A673 (cell line): ENCODE data around the gene OR6K2.

Experiments
- CTCF ChIP-seq: fragments of 300-800, 200-600 bp; sonication (generic); conservative IDR thresholded peaks from 2 replicates; pipeline ENCODE4 v1.5.1; 2017; ENCODE audit warnings: low read depth, mild to moderate bottlenecking, antibody characterized with exemption, low read length, moderate library complexity, mixed read lengths
- EZH2 ChIP-seq: fragments of 200-600 bp; sonication (generic); IDR thresholded peaks from 2 replicates; pipeline ENCODE4 v1.6.1; 2017; ENCODE audit warnings: borderline replicate concordance, low read depth, mild to moderate bottlenecking, mixed read lengths, antibody characterized with exemption, low read length; ENCODE audit not compliant: poor library complexity, severe bottlenecking

GRCh38 chr1:158716335-158716734 lies 15.9 kb upstream of the OR6K2 start:
- no peak for TF ChIP-seq CTCF
- TF ChIP-seq EZH2 = no peak
